Neural cell (in vitro differentiated cells): ENCODE data around the gene TIAM2.

Experiments
- EP300 ChIP-seq: fragments of 450-650 bp; conservative IDR thresholded peaks from 2 replicates; pipeline ENCODE4 v1.6.1; 2014; ENCODE audit warnings: antibody characterized with exemption, mild to moderate bottlenecking, moderate library complexity; ENCODE audit not compliant: poor library complexity, severe bottlenecking
- EZH2 ChIP-seq: fragments of 200-600, 300-800 bp; shearing (Covaris generic), sonication (generic); IDR thresholded peaks from 2 replicates; pipeline ENCODE4 v1.6.1; 2014; ENCODE audit warnings: antibody characterized with exemption, low read length, borderline replicate concordance, mild to moderate bottlenecking; ENCODE audit not compliant: insufficient read depth, poor library complexity, severe bottlenecking
- MXI1 ChIP-seq: fragments of 450-650 bp; conservative IDR thresholded peaks from 2 replicates; pipeline ENCODE4 v1.6.1; 2014; ENCODE audit warnings: antibody characterized with exemption, mild to moderate bottlenecking; ENCODE audit not compliant: poor library complexity, severe bottlenecking
- POLR2AphosphoS5 ChIP-seq: IDR thresholded peaks from 2 replicates; pipeline ENCODE4 v1.6.1; 2012
- RAD21 ChIP-seq: fragments of 450-650 bp; conservative IDR thresholded peaks from 2 replicates; pipeline ENCODE4 v1.6.1; 2014; ENCODE audit warnings: antibody characterized with exemption, mild to moderate bottlenecking, moderate library complexity
- SMC3 ChIP-seq: fragments of 450-650 bp; conservative IDR thresholded peaks from 2 replicates; pipeline ENCODE4 v1.6.1; 2014; ENCODE audit warnings: antibody characterized with exemption, mild to moderate bottlenecking, moderate library complexity; ENCODE audit not compliant: poor library complexity
- TAF1 ChIP-seq: IDR thresholded peaks from 2 replicates; pipeline ENCODE4 v1.6.1; 2012; ENCODE audit warnings: low read depth
- TF ChIP-seq, protein P1 (sequence below): fragments of 450-650 bp; IDR thresholded peaks from 2 replicates; pipeline ENCODE4 v1.5.1; 2014; ENCODE audit warnings: antibody characterized with exemption, mild to moderate bottlenecking, moderate library complexity; ENCODE audit not compliant: poor library complexity, severe bottlenecking
- TF ChIP-seq, protein P2 (sequence below): IDR thresholded peaks from 2 replicates; pipeline ENCODE4 v1.6.1; 2012; ENCODE audit warnings: borderline replicate concordance

- peak; percentile 92 for TF ChIP-seq RAD21
- TF ChIP-seq, protein P1, sequence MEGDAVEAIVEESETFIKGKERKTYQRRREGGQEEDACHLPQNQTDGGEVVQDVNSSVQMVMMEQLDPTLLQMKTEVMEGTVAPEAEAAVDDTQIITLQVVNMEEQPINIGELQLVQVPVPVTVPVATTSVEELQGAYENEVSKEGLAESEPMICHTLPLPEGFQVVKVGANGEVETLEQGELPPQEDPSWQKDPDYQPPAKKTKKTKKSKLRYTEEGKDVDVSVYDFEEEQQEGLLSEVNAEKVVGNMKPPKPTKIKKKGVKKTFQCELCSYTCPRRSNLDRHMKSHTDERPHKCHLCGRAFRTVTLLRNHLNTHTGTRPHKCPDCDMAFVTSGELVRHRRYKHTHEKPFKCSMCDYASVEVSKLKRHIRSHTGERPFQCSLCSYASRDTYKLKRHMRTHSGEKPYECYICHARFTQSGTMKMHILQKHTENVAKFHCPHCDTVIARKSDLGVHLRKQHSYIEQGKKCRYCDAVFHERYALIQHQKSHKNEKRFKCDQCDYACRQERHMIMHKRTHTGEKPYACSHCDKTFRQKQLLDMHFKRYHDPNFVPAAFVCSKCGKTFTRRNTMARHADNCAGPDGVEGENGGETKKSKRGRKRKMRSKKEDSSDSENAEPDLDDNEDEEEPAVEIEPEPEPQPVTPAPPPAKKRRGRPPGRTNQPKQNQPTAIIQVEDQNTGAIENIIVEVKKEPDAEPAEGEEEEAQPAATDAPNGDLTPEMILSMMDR = peak; percentile 93
- TF ChIP-seq SMC3 = peak; percentile 97
- no peak for TF ChIP-seq TAF1
- TF ChIP-seq POLR2AphosphoS5 = no peak
- no peak for TF ChIP-seq EZH2
- TF ChIP-seq MXI1 = peak; percentile 41
- TF ChIP-seq, protein P2, sequence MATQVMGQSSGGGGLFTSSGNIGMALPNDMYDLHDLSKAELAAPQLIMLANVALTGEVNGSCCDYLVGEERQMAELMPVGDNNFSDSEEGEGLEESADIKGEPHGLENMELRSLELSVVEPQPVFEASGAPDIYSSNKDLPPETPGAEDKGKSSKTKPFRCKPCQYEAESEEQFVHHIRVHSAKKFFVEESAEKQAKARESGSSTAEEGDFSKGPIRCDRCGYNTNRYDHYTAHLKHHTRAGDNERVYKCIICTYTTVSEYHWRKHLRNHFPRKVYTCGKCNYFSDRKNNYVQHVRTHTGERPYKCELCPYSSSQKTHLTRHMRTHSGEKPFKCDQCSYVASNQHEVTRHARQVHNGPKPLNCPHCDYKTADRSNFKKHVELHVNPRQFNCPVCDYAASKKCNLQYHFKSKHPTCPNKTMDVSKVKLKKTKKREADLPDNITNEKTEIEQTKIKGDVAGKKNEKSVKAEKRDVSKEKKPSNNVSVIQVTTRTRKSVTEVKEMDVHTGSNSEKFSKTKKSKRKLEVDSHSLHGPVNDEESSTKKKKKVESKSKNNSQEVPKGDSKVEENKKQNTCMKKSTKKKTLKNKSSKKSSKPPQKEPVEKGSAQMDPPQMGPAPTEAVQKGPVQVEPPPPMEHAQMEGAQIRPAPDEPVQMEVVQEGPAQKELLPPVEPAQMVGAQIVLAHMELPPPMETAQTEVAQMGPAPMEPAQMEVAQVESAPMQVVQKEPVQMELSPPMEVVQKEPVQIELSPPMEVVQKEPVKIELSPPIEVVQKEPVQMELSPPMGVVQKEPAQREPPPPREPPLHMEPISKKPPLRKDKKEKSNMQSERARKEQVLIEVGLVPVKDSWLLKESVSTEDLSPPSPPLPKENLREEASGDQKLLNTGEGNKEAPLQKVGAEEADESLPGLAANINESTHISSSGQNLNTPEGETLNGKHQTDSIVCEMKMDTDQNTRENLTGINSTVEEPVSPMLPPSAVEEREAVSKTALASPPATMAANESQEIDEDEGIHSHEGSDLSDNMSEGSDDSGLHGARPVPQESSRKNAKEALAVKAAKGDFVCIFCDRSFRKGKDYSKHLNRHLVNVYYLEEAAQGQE = no peak
- no peak for TF ChIP-seq EP300
Observed at GRCh38 chr6:155174576-155175211, 179.6 kb downstream of the TIAM2 start.
